ENCODE measurements around the gene FIBCD1. TPM values are rescaled to one million over a fixed set of nuclear protein-coding genes. Genes with fewer than 3 reads are reported as not detected.
"Not testable (repeated sequence)": the region's sequence is repeated elsewhere in the genome, so short reads cannot be mapped to it uniquely, and the experiment has no call there.

FIBCD1 gene
- total RNA-seq, 1 experiment from 2014 or later: 11.0 TPM

DNA sequence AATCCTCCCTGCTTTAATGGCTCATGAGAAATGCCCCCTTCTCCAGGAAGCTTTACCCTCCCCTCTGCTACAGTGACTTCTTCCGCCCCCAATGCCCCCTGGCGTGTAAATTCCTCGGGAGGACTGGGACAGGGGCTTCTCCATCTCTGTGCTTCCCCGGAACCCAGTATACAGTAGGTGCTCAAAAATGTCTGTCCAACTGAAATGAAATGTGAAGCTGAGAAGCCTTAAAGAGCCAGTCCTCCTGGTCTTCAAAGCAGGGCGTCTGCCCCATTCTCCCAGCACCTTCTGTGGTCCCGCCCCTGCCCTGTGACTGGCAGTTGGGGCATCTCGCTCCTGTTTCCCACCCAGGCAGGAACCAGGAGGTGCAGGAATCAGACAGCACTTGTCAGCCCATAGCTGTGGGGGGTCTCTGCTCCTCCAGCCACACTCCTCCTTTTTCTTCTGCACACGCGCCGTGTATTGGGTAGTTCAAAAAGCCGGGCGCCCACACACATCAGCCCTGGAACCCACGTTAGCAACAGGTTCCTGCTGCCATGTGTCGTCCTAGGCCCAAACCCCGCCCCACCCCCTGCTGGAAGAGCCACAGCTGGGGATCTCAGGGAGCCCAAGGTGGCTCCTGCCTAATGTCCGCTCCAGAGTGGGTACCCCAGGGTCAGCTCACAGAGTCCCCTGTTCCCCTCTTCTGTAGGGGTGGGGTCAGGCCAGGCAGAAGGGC is 16.0 kb downstream of the FIBCD1 start:
- DNase-seq (ENCODE audit: low read depth): no peak

DNA sequence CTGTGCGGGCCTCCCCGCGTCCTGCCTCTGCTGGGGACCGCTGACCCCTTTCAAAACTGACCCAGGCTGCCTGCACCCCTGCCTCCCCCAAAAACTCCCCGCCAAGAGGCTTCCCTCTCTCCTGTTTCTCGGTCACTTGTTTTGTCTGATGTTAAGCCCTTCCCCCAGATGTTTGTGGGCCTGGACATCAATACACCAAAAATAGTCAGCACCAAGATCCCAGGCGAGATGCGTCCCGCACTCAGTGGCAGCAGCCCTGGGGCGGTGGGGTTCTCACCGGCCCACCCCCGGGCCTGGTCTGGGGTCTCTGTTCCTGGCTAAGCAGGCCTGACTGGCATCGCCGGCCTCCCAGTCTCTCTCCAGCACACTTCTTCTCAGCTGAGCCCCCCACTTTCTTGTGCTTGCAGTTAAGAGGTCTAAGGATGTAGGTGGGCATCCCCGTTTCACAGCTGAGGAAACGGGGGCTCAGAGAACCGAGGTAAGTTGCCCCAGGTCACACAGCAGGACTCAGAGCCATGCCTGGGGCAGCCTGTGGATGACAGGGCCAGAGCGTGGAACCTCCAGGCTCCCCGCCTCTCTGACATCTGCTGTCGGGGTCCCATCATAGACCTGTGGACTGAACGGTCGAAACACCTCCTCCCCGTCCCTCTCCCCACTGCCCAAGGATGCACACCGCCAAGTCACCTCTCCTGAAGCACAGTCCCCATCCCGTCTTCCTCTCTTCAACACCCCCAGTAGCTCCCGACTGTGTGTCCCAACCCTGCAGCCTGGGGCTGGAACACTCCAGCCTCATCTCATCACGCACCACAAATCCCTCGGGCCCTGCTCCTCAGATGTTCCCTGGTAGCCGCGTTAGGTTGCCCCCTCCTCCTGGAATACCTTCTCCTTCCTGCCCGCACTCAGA is 16.8 kb downstream of the FIBCD1 start:
- no peak for DNase-seq (ENCODE audit: low read depth)

DNA sequence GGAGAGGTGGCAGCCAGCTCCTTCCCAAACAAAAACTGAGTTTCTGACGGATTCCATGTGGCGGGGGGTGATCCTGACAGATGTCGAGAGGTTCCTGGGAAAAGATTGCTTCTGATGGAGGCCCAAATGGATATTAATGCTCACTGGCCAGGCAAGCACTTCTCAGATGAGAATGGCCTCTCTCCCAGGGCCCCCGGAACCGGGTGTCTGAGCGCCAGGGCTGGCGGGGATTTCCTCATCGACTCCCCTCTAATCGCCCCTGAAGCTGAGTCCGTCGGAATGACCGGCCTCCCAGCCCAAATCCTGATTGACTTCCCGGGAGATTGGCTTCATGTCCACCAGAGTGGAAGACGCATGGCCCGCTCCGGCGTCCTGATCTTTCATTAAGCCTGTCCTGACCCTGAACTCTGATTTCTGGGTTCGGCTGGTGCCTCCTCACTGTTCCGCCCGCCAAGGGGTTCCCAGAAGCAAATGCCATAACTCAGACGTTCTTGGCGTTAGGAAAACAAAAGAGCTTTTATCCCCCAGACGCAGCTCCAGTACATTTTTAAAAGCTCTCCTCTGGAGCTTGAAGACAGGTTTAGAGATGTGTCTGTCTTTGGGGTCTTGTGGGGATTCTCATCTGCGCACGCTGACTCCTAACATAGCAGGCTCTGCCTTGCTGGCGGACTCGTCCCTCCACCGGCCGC is 17.6 kb downstream of the FIBCD1 start:
- no peak for DNase-seq (ENCODE audit: low read depth)

DNA sequence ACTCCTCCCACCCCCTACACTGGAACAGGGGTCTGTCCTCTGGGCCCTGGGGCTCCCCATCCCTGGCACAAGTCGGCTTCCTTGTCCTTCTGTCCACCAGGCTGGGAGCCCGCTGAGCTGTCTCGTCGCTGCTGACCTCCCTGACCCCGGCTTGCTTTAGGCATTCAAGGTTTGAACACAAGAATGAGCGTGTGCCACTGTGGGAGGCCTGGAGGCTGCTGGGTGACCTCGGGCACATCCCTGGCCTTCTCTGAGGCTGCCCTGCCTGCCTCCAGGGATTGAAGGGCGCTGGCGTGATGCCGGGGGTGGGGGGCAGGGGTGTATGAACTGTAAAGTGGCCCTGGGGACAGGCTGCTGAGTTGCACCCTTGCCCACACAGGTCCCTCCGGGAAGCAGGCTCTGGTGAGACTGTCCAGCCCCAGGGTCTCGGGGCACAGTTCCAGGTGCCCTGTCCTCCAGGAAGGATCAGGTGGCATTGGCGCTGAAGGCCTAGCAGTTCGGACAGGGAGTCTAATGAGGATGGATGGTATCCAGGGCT is 18.2 kb downstream of the FIBCD1 start:
- no peak for DNase-seq (ENCODE audit: low read depth)

DNA sequence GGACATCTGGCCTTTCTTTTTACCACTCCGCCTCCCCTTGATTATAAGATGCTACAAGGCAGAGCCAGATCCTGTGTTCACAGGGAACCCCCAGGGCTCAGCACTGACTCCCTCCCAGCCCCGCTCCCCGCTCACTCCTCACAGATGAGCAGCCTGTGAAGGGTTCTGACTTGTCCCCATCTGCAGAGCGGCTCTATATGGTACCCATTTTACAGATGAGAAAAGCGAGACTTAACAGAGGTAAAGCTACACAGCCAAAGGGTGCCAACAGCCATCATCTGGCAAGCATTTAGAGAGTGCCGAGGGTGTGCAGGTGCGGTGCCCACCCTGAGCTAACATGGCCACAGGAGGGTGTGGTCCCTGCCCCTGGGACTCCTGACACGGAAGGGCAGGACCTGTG is 18.8 kb downstream of the FIBCD1 start:
- no peak for DNase-seq (ENCODE audit: low read depth)

DNA sequence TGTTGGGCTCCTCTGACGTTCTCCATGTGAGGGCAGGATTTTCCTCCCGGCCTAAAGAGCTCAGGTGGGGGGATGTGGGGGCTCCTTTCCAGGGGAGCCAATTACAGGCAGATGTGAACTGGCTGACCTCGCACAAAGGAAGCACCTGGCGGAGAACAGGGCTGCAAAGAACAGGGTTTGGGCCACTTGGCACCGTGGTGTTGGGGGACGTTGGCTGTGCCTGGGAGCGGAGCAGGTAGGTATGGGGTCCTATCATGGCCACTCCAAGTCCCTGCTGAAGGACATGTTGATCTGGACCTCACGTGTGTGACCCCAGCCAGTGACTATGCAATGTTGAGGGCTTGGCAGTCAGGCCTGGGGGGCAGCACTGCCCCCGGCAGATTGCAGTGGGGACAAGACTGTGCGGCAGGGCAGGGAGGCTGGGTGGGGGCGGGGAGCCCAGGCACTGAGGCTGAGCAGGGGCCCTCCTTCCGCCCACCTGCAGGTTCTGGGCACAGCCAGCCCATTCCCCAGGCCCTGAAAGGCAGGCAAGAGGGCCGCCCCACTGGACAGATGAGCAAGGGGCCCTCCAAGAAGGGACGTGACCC is 19.4 kb downstream of the FIBCD1 start:
- no peak for DNase-seq (ENCODE audit: low read depth)

DNA sequence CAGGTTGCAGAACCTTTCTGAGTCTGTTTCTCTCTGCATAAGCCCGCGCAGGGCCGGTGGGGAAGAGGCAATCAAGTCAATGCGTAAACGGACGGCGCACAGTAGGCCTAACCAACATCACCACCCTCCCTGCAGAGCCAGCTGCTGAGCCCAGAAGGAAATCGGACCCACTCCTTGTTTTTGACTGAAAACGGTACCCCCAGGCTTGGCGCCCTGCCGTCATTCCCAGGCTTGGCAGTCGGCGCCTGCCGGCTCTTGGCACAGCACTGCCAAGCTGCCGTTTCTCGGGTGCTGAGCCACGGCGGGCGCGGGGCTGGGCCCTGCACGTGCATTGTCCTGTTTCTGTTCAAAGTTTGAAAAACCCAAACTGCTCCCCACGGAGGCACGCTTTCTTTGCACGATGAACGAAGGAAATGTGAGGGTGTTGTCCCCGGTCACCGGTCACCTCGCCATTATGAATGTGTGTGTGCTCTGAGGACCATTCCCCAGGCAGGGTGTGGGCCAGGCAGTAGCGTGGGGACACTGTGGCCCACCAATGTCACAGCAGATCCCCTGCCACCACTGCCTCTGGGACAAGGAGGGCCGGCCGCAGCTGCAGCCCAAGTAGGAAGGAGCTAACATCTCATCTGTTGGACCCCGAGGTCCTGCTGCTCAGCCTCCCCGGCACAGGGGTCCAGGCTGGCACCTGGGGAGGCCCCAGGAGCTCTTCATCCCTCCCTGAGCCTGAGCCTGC is 20.1 kb downstream of the FIBCD1 start:
- DNase-seq (ENCODE audit: low read depth): no peak

DNA sequence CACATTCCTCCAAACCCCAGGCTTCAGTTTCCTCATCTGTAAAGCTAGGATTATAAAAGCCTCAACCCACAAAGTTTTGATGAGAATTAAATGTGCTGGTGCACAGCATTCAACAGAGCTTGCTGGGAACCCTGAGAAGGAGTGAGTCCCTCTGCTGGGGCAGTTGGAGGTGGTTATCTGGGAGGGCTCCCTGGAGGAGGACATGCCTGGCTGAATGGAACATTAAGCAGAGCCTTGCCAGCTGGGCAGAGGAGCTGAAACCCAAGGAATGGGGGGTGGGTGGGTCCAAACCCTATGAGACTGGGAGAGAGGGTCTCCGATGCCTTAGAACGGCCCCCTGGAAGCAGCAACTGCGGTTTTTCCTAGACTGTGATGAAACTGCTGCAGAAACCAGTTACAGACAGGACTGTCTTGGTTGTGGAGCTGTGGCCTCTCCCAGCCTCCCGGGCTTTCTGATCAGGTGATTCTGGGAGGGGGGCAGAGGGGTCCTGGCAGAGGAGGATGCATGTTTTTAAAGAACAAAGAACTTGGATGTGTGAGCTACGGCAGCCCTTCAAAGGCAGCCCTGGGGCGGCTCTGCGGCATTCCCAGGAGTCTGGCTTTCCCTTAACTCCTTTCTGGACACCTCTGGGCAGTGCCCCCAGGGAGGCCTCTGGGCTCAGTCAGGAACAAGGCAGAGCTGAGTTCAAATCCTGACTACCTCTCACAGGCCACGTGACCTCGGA is 20.8 kb downstream of the FIBCD1 start:
- DNase-seq (ENCODE audit: low read depth): no peak

DNA sequence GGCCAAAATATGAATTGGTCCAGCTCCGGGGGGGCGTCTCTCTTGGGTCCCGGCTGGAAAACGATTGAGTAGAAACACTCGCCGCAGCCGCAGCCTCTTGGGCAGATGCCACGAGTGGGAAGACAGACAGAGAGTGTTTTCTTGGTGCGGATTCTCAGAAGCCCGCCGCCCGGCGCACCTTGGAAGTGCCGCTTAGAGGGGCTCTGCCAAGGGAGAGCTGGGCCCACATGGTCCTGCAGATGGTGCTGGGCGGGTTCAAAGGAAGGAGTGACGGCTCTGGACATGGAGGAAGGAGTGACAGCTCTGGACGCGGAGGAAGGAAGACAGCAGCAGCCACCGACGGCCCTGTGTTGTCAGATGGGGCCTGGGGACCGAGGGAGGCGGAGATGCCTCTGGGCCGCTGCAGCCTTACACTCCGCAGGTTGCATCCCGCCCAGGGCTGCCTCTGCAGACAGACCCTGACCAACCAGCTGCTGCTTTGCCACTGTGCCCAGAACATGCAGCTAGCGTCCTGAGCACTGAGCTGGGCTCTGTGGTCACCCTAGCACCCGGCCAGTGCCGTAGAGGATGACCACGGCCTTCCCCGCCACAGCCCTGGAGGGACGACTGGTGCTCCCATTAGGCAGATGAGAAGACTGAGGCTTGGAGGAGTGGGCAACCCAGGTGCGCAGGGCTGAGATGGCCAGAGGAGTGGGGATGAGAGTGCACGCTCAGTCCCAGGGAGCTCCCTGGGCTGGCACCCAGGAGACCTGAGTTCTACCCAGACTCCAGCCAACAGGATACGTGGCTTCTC is 21.7 kb downstream of the FIBCD1 start:
- no peak for DNase-seq (ENCODE audit: low read depth)

DNA sequence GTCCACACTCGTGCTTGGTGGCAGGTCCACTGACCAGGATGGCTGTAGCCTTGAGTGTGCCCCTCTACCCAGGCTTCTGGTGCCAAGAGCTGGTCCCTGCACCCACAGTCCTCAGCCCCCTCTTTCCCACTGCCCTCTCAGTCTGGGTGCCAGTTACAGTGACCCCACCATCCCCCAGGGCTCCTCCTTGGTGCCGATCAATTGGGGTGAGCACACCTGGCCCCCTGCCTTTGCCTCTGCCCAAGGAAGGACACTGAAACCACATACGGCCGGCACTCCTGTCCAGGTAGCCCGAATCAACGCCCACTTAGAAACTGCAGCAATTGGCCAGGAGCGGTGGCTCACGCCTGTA is 24.0 kb downstream of the FIBCD1 start:
- DNase-seq (ENCODE audit: low read depth): no peak

DNA sequence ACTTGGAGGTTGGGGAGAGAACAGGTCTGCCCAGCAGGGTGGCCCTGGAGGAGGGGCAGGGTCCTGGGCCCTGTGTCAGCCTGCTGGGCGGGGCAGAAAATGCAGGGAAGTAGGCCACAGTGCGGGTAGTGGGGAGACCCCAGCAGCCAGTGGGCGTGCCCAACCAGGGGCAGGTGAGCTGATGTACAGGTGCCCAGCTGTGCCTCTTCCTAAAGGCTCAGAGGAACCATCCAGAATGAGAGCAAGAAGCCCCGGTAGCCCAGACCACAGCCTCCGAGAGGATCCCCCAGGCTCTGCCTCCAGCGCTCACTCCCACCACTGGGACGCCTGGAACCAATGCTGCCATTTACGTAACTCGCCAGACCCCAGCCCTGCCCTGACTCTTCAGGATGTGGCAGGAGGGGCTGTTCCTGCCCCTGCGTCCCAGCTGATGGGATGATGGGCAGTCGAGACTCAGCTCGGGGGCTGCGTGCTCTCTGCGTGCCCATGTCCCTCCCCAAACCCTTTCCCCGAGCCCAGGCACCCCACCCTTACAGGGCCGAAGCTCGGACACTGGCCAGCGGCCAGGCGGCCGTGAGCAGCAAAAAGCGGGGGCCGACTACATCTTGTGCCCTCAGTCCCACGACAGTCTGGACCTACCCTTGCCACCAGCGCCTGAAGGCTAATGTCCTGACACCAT is 24.5 kb downstream of the FIBCD1 start:
- no peak for DNase-seq (ENCODE audit: low read depth)

DNA sequence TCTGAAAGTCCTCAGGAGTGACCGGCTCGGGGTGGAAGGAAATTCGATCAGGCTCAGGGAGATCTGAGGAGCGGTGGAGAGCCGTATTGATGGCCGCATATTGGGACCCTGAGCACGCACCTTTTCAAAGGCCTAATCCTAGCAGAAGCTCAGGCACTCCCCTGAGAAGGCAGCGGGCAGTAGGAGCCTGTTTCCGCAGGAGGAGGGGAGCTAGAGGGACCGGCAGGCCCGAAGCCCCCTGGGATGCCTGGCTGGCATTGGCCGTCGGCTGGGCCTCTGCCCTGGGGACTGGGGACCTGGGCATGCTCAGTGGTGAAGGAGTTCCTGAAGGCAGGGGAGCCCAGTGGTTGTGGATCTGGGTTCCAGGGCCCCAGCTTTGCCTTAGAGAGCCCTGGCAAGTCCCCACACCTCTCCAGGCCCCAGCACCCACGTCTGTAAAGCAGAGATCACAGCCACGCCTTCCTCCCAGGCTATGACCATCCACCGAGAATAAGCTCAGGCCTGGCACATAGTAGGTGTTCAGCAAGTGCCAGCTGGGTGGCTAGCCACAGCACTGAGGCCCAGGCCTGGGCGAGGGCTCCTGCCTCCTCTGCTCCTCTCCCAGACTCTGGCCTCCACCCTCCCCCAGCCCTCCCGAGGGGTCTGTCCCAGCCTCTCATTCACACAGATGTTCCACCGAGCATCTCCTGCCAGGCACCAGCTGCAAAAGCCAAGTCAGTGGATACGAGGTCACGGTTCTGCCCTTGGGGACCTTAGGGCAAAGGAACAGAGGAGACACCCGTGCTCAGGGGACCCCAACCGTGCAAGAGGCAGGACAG is 25.2 kb downstream of the FIBCD1 start:
- DNase-seq (ENCODE audit: low read depth): no peak

DNA sequence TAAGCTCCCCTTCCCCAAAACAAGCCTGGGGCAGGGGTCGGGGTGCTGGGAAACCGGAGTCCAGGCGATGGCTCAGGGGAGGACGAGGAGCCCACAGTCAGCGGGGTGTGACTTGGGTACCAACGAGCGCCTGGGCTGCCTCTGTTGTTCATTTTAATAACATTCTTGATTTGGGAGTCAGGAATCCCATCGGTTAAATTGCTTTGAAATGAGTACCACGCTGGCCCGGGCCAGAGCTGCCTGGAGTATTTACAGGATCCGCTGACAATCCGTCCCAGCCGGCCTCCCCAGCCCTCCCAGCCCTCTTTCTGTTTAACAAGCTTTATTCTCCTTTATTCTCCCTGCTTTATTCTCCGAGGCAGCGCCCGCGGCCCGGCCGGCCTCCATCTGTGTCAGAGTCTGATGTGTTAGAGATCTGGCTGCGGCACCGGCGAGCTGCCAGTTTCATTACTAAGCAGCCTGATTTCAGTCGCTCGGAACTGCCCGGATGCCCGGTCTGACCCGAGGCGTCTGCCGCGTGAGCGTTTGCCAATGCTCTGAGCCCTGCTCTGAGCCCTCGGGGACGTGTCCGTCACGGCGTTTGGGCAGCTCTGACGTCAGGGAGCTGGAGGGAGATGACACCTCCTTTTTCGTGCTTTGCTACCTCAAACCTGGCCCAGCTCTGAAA is 26.0 kb downstream of the FIBCD1 start:
- peak; percentile 90 for DNase-seq (ENCODE audit: low read depth)

DNA sequence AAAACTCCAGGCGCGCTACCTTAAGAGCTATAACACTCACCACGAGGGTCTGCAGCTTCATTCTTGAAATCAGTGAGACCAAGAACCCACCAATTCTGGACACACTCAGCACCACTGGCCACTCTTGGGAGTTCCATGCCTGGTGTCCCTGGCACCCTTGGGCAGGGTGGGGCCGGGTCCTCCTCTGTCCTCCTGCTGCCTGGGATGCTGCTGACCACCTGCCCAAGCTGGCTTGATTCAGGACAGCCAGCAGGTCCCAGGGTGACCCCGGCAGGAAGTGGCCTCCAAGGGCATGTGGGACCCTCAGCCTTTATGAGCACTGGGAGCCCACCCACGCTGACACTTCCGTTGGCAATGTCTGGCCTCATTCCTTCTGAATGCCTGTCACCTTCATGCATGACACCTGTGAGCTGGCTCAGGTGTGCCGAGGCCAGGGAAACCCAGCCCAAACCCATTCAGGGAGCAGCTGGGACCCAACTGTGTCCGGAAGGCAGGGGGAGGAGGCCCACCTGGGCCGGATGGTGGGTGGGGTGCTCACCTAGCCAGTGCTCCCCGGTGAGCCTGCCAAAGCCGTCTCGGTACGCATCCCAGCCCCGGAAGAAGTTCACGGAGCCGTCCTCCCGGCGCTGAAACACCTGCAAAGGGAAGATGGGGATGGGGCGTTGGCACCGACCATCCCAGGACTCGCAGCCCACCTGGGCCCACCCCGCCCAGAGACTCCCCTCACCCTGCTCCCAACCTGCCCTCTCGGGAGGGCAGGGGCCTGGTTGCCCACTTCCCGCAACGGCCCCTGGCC is 27.6 kb downstream of the FIBCD1 start:
- no peak for DNase-seq (ENCODE audit: low read depth)

DNA sequence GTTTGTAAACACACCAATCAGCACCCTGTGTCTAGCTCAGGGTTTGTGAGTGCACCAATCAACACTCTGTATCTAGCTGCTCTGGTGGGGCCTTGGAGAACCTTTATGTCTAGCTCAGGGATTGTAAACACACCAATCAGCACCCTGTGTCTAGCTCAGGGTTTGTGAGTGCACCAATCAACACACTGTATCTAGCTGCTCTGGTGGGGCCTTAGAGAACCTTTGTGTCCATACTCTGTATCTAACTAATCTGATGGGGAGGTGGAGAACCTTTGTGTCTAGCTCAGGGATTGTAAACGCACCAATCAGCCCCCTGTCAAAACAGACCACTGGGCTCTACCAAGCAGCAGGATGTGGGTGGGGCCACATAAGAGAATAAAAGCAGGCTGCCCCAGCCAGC is 28.4 kb downstream of the FIBCD1 start:
- DNase-seq (ENCODE audit: low read depth): not testable (repeated sequence)

DNA sequence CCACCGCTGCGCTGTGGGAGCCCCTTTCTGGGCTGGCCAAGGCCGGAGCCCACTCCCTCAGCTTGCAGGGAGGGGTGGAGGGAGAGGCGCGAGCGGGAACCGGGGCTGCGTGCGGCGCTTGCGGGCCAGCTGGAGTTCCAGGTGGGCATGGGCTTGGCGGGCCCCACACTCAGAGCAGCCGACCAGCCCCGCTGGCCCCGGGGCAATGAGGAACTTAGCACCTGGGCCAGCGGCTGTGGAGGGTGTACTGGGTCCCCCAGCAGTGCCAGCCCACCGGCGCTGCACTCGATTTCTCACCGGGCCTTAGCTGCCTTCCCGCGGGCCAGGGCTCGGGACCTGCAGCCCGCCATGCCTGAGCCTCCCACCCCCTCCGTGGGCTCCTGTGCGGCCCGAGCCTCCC is 29.0 kb downstream of the FIBCD1 start:
- not testable (repeated sequence) for DNase-seq (ENCODE audit: low read depth)

DNA sequence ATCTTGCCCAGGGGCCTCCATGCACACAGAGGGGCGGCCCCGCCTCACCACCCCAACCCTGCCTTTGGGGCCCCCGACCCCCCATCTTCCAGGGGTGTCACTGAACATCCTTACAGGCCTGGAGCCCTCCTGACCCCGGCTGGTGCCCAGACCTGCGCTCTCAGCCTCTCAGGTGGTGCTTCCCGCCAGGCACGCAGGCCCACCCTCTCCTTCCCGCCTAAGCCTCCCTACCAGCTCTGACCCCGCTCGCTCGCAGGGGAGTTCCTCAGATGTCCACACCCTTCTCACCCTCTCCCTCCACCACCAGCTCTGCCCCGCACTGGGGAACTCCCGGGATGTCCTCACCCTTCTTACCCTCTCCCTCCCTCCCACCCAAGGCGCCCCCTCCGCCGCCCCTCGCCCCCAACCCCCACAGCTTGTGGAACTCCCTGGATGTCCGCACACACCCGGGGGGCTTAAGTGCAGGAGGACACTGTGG is 30.1 kb downstream of the FIBCD1 start:
- DNase-seq (ENCODE audit: low read depth): no peak
